ENCODE measurements around the gene WDCP.

DNA sequence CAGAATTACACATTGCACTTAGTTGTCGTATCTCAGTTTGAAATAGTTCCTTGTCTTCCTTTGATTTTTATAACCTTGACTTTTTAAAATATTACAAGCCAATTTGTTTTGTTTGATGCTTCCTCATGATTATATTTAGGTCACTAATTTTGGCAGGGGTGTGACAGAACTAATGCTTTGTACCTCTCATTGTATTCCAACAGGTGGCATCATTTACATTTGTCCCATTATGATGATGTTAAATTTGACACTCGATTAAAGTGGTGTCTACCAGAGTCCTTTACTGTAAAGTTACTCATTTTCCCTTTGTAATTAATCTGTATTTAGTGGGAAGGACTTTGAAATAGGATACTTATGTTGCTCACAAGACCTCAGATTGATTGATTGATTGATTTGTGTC, 58.8 kb downstream of the WDCP start:
- TF ChIP-seq EP300 (IDR thresholded peaks at IDR 0.05): no peak
- TF ChIP-seq, protein P1, sequence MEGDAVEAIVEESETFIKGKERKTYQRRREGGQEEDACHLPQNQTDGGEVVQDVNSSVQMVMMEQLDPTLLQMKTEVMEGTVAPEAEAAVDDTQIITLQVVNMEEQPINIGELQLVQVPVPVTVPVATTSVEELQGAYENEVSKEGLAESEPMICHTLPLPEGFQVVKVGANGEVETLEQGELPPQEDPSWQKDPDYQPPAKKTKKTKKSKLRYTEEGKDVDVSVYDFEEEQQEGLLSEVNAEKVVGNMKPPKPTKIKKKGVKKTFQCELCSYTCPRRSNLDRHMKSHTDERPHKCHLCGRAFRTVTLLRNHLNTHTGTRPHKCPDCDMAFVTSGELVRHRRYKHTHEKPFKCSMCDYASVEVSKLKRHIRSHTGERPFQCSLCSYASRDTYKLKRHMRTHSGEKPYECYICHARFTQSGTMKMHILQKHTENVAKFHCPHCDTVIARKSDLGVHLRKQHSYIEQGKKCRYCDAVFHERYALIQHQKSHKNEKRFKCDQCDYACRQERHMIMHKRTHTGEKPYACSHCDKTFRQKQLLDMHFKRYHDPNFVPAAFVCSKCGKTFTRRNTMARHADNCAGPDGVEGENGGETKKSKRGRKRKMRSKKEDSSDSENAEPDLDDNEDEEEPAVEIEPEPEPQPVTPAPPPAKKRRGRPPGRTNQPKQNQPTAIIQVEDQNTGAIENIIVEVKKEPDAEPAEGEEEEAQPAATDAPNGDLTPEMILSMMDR (IDR thresholded peaks at IDR 0.05): peak in 1 of 4 experiments; percentile 23
